ENCODE results near the gene PRKCB. TPM values are rescaled to one million over a fixed set of nuclear protein-coding genes. Genes with fewer than 3 reads are reported as not detected.

The PRKCB gene
- total RNA-seq, 3 donors from 2014 or later: 1.3 to 5.3 (median 4.7) TPM

DNA sequence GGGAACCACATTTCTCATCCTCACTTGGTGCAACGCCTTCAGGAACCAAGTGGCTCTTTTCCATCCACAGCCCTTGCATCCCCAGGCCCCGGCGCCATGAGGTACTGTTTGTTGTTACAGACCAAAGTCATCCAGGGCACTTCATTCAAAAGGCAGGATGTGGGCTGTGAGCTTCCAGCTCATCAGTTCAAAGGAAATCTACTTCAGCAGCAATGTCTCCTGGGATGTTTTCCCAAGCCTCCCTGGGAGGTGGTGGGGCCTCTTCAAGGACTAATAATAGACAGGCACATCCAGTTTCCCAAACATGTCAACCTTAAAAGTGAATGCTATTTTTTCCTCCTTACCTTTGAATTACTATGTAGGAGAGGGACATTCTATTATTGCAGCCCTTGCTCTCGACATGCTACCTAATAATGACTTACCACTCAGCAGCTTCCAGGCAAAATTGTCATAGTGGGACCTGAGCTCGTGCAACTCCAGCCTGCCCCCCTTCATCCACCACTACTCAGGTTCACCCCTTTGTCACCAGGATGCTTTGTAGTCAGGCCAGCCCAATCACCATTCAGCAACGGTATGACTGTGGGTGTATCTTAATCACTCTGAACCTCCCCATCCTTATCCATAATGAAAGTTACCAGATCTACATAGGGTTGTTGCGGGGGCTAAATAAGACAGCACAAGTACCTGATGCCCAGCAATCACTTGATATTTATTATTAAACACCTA lies 1.7 kb upstream of the PRKCB start:
- no peak for DNase-seq (ENCODE audit: low spot score in 2 of 2)
- intact Hi-C loops (cut with DNase I; ENCODE audit: low total_unique reads): no loop called here
- TF ChIP-seq, protein P1, sequence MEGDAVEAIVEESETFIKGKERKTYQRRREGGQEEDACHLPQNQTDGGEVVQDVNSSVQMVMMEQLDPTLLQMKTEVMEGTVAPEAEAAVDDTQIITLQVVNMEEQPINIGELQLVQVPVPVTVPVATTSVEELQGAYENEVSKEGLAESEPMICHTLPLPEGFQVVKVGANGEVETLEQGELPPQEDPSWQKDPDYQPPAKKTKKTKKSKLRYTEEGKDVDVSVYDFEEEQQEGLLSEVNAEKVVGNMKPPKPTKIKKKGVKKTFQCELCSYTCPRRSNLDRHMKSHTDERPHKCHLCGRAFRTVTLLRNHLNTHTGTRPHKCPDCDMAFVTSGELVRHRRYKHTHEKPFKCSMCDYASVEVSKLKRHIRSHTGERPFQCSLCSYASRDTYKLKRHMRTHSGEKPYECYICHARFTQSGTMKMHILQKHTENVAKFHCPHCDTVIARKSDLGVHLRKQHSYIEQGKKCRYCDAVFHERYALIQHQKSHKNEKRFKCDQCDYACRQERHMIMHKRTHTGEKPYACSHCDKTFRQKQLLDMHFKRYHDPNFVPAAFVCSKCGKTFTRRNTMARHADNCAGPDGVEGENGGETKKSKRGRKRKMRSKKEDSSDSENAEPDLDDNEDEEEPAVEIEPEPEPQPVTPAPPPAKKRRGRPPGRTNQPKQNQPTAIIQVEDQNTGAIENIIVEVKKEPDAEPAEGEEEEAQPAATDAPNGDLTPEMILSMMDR (IDR thresholded peaks at IDR 0.05): no peak
- TF ChIP-seq POLR2A (IDR thresholded peaks at IDR 0.05) (no peak), POLR2AphosphoS5 (IDR thresholded peaks at IDR 0.05) (no peak)

DNA sequence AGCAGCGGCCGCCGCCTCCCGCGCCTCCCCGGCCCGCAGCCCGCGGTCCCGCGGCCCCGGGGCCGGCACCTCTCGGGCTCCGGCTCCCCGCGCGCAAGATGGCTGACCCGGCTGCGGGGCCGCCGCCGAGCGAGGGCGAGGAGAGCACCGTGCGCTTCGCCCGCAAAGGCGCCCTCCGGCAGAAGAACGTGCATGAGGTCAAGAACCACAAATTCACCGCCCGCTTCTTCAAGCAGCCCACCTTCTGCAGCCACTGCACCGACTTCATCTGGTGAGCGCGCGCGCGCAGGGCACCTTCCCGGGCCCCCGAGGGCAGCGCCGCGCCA lies 258 bp downstream of the PRKCB start:
- H3K27ac ChIP-seq: no peak overlapping the region
- intact Hi-C loops (cut with DNase I; ENCODE audit: low total_unique reads): no loop called here
- no peak for TF ChIP-seq POLR2A (IDR thresholded peaks at IDR 0.05)
- TF ChIP-seq, protein P1 (IDR thresholded peaks at IDR 0.05): no peak
- TF ChIP-seq POLR2AphosphoS5 (IDR thresholded peaks at IDR 0.05): no peak
- H3K9me3 ChIP-seq: no peaks in the 10 kb centered on the region
- no peaks in the 10 kb centered on the region for H3K36me3 ChIP-seq
- no peak for DNase-seq (ENCODE audit: low spot score in 2 of 2)
- peaks cover 3 to 54% of the 10 kb centered on the region in 2 donors for H3K27me3 ChIP-seq
- peak overlapping the region; percentile 42 to 61 (median 49) for H3K4me3 ChIP-seq
- H3K4me1 ChIP-seq: no peaks in the 10 kb centered on the region

More for the DNA sequence above, 1.7 kb upstream of the PRKCB start:
- Histone ChIP-seq H3K9me3 (peaks cover 0 to 13% of the 10 kb centered on the region in 2 donors), H3K4me1 (no peaks in the 10 kb centered on the region), H3K27me3 (peaks cover 3 to 45% of the 10 kb centered on the region in 2 donors), H3K4me3 (no peak overlapping the region), H3K36me3 (no peaks in the 10 kb centered on the region), H3K27ac (no peak overlapping the region)

DNA sequence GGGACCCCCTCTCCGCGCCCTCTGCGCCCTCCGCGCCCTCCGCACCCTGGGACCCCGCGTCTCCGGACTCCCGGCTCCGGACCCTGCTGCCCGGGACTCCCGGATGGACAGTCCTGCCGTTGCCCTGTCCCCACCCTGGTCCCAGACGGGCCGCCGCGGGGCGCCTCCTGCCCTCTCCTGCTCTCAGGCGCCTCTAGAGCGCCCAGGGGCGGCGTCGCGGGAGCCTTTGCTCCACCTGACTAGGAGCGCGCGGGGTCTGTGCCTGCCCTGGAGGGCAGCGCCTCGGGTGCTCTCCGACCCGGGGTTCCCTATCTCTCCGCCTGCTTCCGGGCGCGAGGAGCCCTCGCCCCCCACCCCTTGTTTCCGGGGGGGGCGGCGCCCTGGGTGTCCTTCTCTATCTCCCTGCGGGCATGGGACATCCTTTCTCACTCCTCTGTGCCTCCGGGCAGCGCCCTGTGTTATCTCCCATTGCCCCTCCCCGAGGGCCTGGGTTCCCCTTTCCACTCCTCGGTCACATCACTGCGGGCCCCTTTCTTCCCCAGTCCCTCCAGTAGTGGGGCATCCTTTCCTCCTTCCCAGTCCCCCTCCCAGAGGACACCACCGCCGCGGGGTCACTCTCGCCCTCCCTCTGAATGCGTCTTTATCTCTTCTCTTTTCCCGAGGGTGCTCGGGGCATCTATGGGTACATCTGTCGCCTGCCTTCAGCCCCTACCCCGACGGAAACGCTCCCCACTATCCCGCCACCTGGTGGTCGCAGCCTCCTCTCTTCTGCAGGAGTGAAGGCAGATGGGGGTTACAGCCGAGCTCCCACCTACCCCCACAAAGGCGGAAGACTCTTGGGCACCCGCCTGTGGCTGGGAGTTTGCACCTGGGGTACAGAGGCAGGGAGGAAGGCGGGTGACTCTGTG lies 875 bp downstream of the PRKCB start:
- DNase-seq (ENCODE audit: low spot score in 2 of 2): no peak
- Histone ChIP-seq H3K36me3 (no peaks in the 10 kb centered on the region), H3K27ac (no peak overlapping the region), H3K9me3 (no peaks in the 10 kb centered on the region), H3K4me3 (peak overlapping the region; percentile 42 to 61 (median 49)), H3K4me1 (no peaks in the 10 kb centered on the region), H3K27me3 (peaks cover 3 to 54% of the 10 kb centered on the region in 2 donors)
- intact Hi-C loops (cut with DNase I; ENCODE audit: low total_unique reads): no loop called here
- no peak for TF ChIP-seq POLR2A (IDR thresholded peaks at IDR 0.05)
- TF ChIP-seq POLR2AphosphoS5 (IDR thresholded peaks at IDR 0.05): no peak
- TF ChIP-seq, protein P1 (IDR thresholded peaks at IDR 0.05): no peak

DNA sequence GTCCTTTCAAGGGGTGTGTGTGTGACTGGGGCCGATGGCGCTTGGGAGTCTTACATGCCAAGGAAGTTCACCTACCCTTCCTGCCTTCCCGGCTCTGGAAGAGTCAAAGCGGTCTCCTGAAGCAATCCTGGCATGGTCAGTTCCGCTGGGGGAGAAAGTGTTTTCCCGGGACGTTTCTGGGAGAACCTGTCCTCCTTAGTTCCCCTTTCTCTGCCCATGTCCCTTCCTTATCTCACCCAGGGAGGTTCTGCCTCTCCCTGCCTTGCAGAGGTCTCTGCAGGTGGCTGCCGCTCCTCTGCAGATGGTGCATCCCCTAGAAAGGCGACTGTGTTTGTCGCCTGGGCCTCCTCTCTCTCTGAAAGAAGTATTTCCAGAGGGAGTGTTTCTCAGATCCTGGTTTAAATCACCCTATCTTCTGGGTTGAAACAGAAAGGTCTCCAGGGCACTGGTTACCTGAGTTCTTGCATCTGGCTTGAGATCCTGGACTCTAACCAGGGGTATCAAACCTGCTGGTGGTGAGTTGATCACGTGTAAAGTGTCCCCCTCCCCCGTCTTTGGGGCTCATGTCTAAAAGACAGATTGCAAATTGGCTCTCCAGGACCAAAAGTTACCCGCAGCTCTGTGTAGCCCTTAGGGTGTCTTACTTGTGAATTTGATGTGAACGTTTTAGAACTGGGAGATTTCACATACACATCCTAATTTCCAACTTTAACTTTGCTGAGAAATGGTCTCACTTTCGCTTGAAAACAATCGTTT lies 1.9 kb downstream of the PRKCB start:
- Histone ChIP-seq H3K36me3 (no peaks in the 10 kb centered on the region), H3K27ac (no peak overlapping the region), H3K4me3 (peak overlapping the region in 1 of 3 donors; percentile 61), H3K4me1 (no peaks in the 10 kb centered on the region), H3K27me3 (peaks cover 3 to 54% of the 10 kb centered on the region in 2 donors), H3K9me3 (no peaks in the 10 kb centered on the region)
- intact Hi-C loops (cut with DNase I; ENCODE audit: low total_unique reads): no loop called here
- DNase-seq (ENCODE audit: low spot score in 2 of 2): no peak
- TF ChIP-seq POLR2A (IDR thresholded peaks at IDR 0.05) (no peak), POLR2AphosphoS5 (IDR thresholded peaks at IDR 0.05) (no peak)
- TF ChIP-seq, protein P1 (IDR thresholded peaks at IDR 0.05): no peak
